C4-2B (cell line): ENCODE data around the gene MAP3K19.

Experiments
- H3K27ac ChIP-seq: fragments of 450-650 bp; 2 replicates; pipeline ENCODE4 v1.5.1; 2017
- ZFX ChIP-seq: fragments of 450-650 bp; IDR thresholded peaks from 2 replicates; pipeline ENCODE4 v1.6.1; 2017
- TF ChIP-seq, protein P1 (sequence below): fragments of 450-650 bp; conservative IDR thresholded peaks from 2 replicates; pipeline ENCODE4 v1.5.1; 2017; ENCODE audit warnings: mild to moderate bottlenecking

The MAP3K19 gene

DNA sequence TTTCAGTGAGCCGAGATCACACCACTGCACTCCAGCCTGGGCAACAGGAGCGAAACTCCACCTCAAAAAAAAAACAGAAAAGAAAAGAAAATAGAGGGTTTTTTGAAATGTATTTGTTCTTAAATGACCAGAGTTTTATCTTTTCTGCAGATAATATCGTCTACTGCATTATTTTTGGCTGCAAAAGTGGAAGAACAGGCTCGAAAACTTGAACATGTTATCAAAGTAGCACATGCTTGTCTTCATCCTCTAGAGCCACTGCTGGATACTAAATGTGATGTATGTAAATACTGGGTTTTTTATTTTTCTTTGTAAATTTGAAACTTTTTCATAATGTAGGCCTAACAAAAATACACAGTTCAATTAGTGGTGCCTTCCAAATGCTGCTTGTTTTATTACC lies 110.6 kb downstream of the MAP3K19 start:
- TF ChIP-seq ZFX = no peak
- TF ChIP-seq, protein P1, sequence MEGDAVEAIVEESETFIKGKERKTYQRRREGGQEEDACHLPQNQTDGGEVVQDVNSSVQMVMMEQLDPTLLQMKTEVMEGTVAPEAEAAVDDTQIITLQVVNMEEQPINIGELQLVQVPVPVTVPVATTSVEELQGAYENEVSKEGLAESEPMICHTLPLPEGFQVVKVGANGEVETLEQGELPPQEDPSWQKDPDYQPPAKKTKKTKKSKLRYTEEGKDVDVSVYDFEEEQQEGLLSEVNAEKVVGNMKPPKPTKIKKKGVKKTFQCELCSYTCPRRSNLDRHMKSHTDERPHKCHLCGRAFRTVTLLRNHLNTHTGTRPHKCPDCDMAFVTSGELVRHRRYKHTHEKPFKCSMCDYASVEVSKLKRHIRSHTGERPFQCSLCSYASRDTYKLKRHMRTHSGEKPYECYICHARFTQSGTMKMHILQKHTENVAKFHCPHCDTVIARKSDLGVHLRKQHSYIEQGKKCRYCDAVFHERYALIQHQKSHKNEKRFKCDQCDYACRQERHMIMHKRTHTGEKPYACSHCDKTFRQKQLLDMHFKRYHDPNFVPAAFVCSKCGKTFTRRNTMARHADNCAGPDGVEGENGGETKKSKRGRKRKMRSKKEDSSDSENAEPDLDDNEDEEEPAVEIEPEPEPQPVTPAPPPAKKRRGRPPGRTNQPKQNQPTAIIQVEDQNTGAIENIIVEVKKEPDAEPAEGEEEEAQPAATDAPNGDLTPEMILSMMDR = no peak
- H3K27ac ChIP-seq = peak overlapping the region; percentile 22; the same call in 1 of the 2 replicates

DNA sequence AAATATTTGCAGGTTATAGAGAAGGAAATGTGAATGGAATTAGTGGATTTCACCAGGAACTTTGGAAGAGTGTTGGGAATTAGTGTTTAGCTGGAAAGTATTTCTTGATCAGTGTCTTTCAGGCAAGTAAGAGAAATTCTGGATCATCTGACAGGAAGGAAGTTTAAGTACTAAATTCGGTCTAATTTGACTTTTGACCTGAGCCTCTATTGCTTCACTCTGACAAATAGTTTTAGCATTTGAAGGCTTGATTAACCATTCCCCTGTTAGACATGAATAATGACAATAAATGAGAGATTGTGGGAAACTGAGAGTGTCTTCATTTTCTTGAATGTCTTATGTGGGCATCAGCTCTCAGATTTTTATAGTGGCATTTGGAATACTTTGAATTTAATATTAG lies 112.6 kb downstream of the MAP3K19 start:
- no peak overlapping the region for H3K27ac ChIP-seq
- TF ChIP-seq ZFX = no peak
- TF ChIP-seq, protein P1 = no peak

DNA sequence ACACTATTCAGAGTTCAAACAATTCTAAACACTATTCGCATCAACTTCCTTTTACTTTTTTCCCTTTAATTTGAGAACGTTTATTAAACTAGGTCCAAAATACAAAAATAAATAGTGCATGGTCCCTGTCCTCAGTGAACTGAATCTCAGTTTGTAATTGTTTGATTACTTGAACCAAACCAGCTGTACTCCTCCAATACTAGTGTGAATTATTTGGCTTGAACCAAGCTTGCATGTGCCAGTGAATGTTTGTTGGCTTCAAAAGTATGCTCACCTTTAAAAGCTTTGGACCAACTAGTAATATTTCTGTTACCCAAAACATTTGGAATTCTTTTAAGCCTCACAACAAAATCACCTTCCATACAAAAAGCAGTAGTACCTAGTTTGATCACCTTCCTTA lies 113.1 kb downstream of the MAP3K19 start:
- TF ChIP-seq ZFX = no peak
- no peak overlapping the region for H3K27ac ChIP-seq

DNA sequence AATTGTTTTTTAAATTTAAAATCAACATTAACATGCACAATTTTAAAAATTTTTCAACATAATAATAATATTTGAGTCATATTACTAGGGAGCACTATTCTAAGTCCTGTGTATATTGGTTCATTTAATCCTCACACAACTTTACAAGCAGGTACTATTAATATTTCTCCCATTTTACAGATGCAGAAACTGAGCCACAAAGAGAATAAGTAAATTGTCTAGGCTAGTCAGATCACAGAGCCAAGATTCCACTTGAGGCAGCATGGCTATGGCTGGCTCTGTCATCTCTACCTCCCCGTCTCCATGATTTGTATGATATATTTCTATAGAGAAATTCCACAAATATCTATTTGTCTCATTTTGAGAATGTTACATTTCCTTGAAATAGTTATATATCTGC lies 113.5 kb downstream of the MAP3K19 start:
- no peak overlapping the region for H3K27ac ChIP-seq
- no peak for TF ChIP-seq ZFX
- TF ChIP-seq, protein P1 = no peak

DNA sequence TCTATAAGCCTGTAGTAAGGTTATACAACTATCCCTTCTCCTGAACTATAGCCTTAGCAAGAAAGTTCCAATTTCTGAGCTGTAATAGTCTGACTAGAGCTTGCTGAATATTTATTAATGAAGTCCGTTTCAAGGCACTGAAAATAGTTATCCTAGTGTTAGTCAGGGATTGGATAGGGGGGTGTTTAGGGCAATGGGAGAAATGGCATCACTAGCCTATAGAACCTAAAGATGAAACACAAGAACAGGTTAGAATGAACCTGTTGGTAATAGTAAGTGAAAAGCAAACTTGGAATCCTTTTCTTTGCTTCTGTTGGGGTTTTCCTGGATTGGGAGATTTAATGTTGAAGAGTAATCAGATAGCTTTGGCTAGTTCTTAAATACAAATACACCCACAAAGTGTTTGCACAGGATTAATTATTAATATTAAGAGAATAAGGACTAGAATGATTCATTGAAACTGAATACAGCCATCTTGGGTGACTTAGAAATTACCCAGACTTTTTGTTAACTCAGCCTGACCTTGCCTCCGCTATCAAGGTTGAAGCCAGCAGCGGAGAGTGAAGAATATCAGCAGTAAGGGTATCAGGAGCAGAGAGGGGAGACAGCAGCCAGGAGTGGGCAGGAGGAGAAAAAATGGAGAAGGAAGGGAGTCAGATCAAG lies 114.3 kb downstream of the MAP3K19 start:
- TF ChIP-seq ZFX = no peak
- TF ChIP-seq, protein P1 = no peak

DNA sequence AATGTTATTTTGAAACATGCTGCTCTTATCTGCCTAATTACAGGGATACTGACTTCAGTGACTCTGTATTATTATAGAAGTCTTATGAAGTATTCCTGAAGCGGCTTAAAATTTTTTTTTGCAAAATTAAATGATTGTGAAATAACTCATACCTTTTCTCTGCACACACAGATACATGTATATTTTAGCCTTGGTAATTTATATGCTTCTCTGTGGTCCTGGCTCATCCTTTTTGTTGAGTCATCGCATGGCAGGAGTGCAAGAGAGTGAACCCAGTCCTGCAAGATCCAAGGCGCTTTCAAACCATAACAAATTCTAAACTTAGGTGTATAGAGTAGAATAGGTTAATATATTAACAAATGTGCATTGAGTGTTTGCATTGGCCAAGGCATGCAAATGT lies 120.1 kb downstream of the MAP3K19 start:
- no peak overlapping the region for H3K27ac ChIP-seq
- no peak for TF ChIP-seq ZFX
- TF ChIP-seq, protein P1 = no peak

More for the DNA sequence above, 114.3 kb downstream of the MAP3K19 start:
- no peak overlapping the region for H3K27ac ChIP-seq

DNA sequence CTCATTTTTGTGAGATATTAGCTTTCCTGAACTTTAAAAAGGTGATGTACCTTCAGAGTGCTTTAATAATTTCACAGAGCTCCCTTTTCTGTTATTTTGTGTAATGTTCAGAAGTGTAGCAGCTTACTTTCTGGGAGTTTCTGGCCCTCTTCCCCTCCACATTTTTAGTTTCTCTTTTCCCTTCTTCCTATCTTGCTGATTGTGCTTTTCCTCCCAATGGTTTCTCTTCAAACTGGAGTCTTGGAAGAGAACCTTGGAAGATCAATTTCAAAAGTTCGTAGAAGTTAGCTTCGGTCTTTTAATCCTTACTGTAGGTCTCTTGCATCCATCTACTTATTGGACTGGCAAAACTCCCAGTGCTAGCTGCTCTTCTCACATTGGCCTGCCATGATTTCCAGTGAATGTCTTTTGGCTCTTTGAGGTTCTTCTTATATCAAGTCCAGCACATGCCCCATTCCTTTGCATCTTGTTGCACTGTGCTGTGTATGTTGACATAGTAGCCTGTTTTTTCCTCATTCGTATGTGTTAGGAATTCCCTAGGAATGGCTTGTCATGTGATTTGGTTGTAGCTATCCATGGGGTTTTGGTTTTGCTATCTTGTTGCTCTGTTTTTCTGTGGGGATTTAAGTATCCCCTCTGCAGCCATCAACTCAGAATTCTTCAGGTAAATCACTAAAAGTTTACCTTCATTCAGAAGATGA lies 120.9 kb downstream of the MAP3K19 start:
- TF ChIP-seq, protein P1 = no peak
- TF ChIP-seq ZFX = no peak
- no peak overlapping the region for H3K27ac ChIP-seq

DNA sequence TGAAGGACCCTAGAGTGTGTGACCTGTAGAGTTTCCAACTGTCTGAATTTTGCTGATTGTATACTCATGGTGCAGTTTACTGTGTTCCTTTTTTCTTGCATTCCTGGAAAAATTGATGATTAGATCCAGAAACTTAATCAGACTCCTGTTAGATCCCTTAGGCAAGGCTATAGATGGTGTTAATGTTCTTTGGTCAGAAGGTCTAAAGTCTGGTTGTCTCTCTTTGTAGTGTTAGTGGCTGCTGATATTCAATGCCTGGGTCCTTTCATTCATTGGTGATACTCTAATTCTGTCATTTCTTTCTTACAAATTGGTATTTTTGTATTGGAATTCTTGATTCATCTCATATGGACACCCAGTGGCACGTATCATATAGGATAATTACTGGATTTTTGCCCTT lies 122.3 kb downstream of the MAP3K19 start:
- H3K27ac ChIP-seq = no peak overlapping the region
- TF ChIP-seq, protein P1 = no peak
- no peak for TF ChIP-seq ZFX
